TTC549 (cell line): Measurements from ENCODE around the gene SMIM35.

Experiments
- FAIRE-seq: peaks from 2 replicates; lab custom pipeline; 2012; peaks lifted over from hg19 to GRCh38; lab: Jason Lieb, UNC

SMIM35 gene

DNA sequence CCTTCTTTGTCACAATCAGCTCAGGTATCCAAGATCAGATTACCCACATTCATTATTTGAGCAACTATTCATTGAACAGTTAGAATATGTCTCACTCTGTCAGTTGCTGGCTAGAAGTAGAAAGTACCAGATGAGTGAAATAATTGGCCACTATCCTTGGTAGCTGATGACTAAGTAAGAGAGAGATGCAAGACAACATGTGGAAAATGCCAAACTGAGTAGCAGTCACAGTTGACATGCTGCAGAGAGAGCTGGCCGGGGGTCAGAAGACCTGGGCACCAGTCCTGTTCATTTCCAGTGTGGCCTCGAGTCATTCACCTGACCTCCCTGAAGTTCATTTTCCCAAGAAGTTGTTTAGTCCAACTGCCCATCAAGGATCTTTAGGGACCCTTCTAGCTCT, 22.5 kb upstream of the SMIM35 start:
- FAIRE-seq: no peak

DNA sequence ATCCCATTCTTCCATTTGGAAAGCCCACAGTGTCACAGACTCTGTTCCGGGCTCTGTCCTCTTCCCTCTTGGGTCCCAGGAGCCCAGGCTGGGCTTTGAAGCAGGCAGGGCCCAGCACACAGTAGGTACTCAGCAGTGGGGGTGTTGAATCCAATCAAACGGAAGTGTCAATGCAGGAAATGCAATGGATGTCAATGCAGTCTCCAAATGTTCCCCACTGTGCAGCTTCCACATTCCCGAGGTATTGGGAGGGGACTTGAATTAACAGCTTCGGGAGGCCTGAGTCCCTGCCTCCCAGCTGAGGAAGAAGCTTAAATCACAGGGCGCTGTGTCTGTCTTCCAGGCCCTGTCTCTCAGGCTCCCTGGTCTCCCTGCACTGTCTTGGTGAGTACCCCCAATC, 21.8 kb upstream of the SMIM35 start:
- FAIRE-seq: no peak

DNA sequence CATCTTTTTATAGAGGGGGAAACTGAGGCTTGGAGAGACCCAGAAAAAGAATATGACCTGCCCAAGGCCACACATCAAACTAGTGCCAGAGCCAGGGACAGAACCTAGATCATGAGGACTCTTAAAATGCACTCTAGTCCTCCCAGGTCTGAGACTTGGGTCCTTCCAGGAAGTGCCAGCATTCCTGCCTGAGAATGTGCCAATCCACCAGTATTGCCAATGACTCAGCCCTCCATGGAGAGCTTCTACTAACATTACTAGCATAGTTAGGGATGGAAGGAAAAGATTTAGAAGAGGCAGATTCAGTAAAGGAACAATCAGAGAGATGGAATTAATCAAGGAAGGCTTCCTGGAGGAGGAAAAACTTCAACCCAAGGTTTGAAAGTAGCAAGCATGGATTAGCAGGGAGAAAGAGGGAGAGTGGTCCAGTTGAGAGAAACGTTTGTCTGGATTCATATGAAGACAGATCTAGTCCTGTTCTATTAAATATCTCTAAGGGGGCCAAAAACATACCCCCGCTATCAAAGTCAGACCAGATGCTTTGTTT, 20.1 kb upstream of the SMIM35 start:
- FAIRE-seq: no peak

DNA sequence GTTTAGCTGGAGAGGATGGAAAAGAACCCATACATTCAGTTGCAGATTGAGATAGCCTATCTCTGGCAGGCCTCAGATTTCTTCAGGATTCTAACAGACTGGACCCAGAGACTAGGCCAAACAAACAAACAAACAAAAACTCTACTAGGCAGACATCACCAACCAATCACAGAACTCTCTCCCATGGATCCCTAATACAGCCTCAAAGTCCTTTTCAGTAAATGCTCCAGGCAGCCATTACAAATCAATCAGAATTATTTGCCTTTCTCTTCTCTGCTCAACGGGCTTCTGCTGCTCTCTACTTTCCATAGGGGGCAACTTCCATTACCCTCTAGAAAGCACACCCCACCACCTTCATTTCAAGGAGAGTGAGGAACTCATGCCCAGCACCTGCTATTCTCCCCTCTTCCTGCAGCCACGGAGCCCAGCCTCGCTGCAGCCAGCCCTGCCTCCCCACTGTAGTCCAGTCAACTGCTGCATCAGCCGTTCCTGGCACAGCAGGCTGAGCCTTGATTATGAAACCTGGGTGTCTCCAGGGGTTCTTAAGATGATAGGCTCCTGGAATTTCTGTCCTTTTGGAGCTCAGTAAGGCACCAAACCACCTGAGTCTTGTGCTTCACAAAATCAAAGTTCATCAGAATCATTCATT, 19.0 kb upstream of the SMIM35 start:
- no peak for FAIRE-seq

DNA sequence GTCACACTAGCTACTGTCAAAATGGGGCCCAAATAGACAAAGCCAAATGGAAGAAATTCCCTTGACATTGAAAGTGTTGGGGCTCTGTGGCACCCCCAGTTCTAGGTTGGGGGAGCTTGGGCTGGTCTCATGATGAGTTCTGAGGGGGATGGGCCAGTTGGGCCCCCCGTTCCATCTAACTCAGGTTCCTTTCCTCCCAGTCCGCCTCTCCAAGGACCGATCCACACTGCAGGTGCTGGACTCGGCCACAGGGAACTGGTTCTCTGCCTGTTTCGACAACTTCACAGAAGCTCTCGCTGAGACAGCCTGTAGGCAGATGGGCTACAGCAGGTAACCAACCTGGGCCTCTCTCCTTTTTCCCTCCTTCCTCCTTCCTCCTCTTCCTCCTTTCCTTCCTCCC, 17.7 kb upstream of the SMIM35 start:
- FAIRE-seq: no peak

DNA sequence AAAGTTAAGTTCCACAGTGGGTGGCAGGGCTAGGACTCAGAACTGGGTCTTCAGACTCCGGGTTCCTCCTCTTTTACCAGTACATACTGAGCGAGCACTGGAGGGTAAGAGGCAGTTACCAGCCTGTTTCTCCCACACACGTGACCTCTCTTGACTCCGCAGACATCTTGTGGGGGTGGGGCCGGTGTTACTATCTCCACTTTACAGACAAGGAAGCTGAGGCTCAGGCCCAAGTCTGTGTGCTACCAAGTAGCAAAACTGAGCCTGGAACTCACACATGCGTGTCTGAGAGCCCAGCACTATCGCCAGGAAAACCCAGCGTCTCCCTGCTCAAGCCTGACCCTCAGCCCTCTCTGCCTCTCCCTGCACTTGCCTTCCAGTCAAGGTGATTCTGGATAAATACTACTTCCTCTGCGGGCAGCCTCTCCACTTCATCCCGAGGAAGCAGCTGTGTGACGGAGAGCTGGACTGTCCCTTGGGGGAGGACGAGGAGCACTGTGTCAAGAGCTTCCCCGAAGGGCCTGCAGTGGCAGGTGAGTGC, 16.0 kb upstream of the SMIM35 start:
- no peak for FAIRE-seq

DNA sequence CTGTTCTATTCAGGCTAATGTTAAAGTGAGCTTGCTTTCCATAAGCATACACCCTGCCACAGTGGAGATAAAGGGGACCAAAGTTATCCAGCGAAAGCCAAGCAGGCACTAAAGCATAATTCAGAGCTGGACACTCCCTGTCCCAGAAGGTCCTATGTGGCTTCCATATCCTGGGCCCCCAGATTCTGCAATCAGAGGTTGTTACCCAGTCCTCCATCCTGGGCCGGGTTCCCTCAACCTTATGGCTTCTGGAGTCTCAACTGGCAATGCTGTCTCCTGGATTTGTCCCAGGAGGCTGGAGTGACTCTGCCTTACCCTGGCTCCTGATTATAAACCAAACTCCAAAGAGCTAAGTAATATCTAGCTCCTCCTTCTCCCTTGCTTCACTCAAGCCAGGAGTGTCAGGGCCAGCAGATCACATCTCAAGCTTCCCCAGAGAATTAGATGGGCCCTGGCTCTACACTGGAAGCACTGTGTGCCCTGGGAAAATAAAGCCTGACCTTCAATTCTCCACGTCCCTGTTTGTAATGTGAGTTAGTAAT, 14.0 kb upstream of the SMIM35 start:
- FAIRE-seq: no peak

DNA sequence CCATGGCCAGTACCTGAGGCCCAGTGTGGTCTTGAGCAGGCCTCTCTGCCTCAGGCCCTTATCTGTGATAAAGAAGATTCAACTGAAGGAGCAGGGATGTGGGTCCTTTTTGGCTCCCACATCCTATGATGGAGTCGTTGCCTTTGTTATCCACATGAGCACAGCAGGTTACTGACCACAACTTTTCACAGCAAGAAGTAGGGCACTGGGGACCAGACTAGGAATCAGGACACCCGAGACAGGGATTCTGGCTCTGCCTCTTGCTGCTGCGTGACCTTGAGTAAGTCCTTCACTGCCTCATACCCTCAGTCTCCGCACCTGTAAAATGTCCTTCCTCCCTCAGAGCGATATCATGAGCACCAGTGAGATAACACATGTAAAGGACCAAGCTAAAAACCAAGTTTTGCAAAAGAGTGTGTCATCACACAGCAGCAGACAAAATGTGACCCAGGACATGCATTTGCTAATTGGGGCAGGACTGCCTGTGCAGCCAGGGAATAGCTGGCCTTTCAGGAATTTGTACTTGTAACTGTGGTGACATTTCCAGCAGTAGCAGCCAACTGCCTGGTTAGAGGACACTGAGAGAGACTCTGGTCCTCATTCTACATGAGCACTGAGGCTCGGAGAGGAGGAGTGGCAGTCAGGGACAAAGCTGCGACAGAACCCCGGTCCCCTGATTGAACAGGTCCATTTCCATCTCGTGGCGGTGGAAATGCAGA, 13.2 kb upstream of the SMIM35 start:
- FAIRE-seq: no peak

DNA sequence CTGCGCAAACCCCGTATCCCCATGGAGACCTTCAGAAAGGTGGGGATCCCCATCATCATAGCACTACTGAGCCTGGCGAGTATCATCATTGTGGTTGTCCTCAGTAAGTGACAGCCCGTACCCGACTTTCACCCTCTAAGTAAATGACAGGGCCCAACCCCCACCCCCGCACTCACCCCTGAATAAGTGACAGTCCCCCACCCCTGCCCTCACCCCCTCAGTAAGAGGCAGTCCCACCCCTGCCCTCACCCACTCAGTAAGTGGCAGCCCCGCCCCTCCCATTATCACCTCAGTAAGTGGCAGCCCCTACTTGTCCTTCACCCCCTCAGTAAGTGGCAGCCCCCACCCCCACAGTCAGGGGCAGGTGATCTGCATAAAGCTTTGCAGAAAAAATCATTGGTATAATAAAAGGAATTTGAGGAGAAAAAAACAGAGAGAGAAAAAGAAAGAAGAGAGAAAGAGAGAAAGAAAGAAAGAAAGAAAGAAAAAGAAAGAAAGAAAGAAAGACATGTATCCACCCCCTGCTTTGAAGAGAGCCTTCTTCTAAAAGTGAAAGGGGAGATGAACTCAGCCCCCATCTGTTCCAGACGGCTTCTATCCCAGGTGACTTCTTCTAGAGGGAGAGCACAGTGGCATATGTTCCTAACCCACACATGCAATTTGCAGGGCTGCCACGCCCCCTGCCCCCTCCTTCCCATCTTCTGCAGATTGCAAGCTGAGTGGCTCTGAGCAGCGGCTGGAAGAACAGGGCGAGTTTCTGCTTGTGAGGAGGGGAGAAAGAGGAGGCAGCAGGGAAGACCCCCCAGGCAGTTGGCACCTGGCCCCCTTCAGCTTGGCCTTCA, 12.5 kb upstream of the SMIM35 start:
- FAIRE-seq: no peak

DNA sequence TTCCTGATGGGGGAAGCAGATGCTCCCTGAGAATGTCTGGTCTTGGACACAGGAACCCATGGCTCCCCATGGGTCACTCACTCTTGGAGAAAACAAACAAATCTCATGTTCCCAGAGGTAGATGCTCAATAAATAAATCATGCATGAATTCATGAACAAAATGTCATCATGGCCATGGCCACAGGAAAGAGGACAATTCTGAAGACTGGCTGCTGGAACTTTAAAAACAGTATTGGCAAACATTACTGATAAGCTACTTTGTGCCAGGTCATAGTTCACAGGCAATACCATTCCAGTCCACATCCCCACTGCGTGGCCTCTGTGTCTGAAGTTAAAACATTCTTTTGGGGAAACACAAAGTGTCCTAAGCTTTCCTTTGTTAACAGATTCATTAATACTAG, 9.2 kb upstream of the SMIM35 start:
- no peak for FAIRE-seq

DNA sequence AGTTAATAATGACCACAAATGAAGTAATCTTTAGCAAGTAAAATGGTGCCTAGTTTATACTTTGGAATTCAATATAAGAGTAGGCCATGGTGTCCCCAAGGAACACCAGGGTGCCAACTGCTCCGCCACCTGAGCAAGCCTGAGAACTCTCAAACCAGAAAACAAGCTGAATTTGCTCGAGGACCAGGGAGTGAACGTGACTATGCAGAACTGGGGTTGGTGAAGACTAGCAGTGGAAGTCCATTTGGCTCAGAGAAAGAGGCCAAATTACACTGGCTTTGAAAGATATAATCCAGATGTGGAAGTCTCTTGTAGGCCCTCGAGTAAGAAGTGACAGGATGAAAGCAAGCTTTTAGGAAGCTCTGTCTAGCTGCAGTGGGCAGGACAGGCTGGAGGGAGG, 8.7 kb upstream of the SMIM35 start:
- no peak for FAIRE-seq

DNA sequence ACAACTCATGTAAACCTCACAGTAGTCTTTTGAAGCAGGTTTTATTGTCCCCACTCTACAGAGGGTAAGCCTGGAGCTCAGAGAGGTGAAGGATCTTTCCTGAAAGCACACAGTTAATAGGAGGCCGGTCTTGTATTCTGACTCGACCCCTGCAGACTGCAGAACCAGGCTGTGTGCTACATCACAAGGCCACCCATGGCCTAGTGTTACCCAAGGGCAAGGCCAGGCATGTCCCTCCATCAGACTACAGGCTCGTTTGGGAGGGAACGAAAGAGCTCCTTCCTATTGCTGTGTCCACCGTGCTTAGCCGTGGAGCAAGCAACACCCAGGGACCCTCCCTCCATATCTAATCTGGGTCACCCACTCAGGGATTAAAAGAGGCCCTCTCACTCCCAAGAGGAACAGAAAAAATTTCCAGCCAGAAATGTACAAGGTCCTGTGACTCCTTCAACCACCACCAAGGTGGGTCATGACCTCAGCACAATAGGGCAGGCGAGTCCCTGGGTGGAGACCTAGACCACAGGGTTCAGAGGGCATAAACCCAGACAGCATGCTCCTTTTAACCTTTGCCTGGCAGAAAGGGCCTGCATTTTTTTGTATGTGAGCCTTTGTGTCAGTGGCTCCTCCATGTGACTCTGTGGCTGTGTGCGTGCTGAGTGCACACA, 6.3 kb upstream of the SMIM35 start:
- FAIRE-seq: no peak

DNA sequence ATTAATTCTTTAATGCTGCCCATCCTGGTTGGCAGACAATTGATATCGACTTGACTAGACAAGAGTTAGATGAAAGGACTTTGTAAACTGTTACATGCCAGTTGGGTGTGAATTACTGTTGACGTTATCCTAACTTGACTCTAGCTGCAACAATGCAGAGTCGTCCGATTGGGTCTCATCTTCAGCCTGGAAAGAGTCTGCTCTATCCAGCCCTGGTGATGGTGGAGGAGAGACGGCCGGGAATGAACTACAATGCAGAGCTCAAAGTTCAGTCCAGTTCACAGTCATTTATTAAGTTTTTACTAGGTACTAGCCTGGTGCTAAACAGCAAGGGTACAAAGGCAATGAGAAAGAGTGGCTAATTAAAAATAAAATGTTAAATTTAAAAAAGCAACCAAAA, 4.9 kb upstream of the SMIM35 start:
- FAIRE-seq: no peak

DNA sequence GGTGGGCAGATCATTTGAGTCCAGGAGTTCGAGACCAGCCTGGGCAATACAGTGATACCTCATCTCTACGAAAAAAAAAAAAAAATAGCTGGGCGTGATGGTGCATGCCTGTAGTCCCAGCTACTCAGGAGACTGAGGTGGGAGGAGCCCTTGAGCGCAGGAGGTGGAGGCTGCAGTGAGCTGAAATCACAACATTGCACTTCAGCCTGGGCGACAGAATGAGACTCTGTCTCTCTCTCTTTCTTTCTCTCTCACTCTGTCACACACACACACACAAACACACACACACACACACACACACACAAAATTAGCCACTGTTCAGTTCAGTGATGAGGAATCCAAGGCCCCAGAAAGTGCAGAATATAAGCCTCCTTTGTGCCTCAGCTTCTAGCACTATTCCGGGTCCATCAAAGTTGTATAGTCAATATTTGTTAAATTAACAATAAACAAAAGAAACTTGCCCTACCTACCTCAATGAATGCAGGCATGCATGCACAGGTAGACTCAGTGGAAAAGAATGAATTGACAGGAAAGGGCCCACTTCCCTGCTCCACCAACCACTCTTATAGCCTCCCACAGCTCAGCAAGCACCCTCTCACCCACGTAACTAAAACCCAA, 3.9 kb upstream of the SMIM35 start:
- FAIRE-seq: no peak

DNA sequence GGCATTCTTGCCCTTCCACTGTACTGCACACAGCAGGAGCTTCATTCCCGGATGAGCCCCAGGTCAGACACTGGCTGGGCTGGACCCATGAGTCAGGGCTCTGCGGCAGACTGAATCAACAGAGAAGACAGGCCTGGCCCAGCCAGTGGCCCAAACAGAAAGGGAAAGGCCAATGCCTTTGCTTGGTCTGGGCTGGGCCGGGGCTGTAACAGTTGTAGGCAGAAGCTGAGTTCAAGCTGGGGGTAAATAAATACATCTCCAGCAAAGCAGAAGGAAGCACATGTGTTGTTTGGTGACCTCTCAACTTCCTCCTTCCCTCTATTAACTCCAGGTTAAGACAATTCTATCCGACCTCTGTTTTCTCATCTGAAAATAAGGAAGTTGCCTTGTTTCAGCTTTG, 1.8 kb upstream of the SMIM35 start:
- no peak for FAIRE-seq

DNA sequence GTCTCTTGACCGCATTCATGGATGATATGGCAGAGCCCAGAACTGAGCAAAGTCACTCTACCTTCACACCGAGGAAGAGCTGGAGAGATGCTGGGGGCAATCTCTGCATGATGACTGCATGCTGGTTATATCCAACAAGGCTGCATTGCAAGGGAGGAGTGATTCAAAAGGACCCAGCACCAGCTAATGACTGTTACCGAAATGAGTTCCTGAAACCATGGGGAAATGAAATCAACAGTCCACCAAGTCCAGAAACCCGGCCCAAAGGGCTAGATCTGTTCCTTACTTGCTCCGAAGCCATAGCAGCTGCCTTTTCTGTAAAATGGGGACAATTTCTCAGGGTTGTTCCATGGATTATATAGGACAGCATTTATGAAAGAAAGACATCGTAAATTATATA, 1.2 kb upstream of the SMIM35 start:
- FAIRE-seq: no peak

DNA sequence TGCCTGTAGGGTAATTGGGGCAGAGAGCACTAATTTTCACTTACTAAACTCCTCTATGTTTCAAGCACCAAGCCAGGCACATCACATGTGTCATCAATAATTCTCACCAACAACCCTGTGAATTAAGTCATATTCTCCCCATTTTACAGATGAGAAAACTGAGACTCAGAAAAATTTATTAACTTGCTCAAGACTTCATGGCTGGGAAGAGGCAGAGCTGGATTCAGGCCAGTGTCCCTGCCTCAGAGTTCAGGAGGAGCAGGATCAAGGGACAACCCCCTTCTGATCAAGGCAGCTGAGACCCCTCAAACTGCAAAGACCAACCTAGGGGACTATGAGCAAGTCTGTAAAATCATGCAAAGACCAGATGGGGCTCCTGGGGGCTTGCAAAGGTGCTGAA, 2.1 kb downstream of the SMIM35 start:
- no peak for FAIRE-seq

DNA sequence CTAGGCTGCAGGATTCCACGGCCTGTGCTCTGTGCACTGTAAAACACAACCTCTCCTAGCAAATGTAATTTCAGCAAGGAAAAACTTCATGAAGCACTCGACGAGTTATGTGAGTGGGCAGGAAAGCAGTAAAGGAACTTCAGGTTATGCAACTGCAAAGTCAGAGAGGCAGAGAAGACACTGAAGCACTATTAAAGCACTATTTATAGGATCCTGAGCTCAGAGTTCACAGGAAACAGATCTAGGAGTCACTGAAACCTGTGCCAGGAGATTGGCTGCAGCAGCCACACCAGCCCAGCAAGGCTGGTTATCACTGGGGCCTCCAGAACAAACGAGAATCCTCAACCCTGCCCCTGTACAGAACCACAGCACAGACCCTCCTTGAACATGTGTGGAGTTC, 2.5 kb downstream of the SMIM35 start:
- FAIRE-seq: no peak

DNA sequence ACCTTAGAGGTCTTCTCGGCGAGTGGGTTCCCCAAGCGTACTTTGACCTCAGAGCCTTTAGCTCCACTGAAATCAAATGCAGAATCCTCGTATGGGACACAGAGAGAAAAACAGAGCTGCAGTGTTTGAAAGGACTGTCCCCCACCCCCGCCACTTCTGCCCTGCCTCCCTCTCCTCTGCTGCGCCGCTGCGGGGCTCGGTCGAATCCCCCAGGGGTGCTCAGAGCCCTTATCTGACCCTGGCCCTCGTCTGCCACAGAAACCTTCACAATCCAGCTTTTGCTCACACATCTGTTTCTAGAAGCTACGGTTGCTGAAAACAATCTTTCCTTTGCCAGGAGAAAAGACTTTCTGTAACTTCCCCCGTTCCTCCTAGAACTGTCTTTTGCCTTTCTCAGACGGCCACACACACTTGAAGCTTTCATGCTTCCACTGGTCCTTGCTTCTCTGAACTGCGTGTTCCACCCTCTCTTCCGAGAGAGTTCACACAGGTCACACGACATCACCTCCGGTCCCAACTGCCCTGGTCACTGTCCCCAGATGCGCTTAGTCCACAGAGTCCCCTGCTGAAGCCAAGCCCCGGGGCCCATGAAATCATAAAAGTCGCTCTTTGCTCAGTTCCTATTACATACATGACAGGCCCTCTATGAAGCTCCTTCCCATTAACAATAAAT, 3.7 kb downstream of the SMIM35 start:
- no peak for FAIRE-seq

DNA sequence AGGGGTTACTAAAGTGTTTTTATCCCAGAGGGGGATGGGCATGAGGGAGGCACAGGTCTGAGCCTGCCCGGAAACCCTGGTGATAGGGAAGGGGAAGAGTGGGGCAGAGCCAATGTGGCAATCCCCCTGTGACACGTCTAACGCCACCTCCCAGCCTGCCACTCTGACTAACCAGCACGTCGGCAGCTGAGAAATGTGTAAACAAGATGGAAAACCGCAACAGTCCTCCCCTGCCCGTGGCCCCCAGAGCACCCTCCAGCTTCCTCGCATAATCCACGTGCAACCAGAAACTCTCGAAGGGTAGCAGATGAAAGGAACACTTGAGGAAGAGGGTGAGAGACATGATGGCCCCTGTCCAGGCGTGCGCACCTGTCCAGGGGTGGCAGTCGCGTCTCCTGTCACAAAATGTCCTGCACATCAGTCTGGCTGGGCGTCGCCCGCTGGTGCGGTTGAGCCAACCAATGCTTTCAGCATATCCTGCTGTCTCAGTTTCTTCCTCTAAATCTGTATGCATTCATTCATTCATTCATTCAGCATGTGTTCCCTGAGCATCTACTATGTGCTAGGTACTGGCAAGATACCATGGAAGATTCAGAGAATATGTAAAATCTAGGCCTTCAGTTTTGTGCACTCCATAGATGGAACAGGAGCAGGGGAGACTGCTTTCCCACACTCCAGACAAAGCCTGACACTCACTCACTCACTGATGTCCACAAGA, 5.4 kb downstream of the SMIM35 start:
- FAIRE-seq: no peak
